Stimulated activated CD4-positive, alpha-beta T cell treated with anti-CD3 and anti-CD28 coated beads, Interleukin-4, amount 100 ng/mL, for 24 hours (primary cell): ENCODE measurements around the gene NES.
A peak's percentile ranks its signal among the peaks of the same experiment; 100 is the strongest.

Experiments used
- DNase-seq: peaks from one replicate; pipeline ENCODE4 v3.0.0-alpha.2; 2020

NES gene

GRCh38 chr1:156704166-156704711 is 27.0 kb upstream of the NES start:
- DNase-seq = no peak

GRCh38 chr1:156703741-156704140 is 26.5 kb upstream of the NES start:
- no peak for DNase-seq

- DNase-seq = no peak
Measured at GRCh38 chr1:156703336-156703735, 26.1 kb upstream of the NES start.

- DNase-seq = no peak
Measured at GRCh38 chr1:156700736-156701531, 23.7 kb upstream of the NES start.

GRCh38 chr1:156698995-156699394 is 21.8 kb upstream of the NES start:
- DNase-seq = no peak

GRCh38 chr1:156697481-156697880 is 20.3 kb upstream of the NES start:
- no peak for DNase-seq

GRCh38 chr1:156696755-156697154 is 19.5 kb upstream of the NES start:
- no peak for DNase-seq

GRCh38 chr1:156694690-156694962 is 17.4 kb upstream of the NES start:
- DNase-seq = no peak

- DNase-seq = no peak
Measured at GRCh38 chr1:156693848-156694689, 16.9 kb upstream of the NES start.

GRCh38 chr1:156692925-156693847 is 16.0 kb upstream of the NES start:
- no peak for DNase-seq

GRCh38 chr1:156692441-156692924 is 15.3 kb upstream of the NES start:
- no peak for DNase-seq

GRCh38 chr1:156691665-156692440 is 14.6 kb upstream of the NES start:
- DNase-seq = no peak

- DNase-seq = no peak
Measured at GRCh38 chr1:156691191-156691590, 14.0 kb upstream of the NES start.

GRCh38 chr1:156690675-156691036 is 13.4 kb upstream of the NES start:
- no peak for DNase-seq

- no peak for DNase-seq
Measured at GRCh38 chr1:156689953-156690674, 12.9 kb upstream of the NES start.

- DNase-seq = peak; percentile 78
Measured at GRCh38 chr1:156689035-156689952, 12.1 kb upstream of the NES start.

- peak; percentile 32 for DNase-seq
Measured at GRCh38 chr1:156684227-156684782, 7.1 kb upstream of the NES start.

- DNase-seq = no peak
Measured at GRCh38 chr1:156682166-156682890, 5.1 kb upstream of the NES start.
